Measurements from ENCODE around the gene SEMA3B. TPM values are rescaled to one million over a fixed set of nuclear protein-coding genes. Genes with fewer than 3 reads are reported as not detected.

Gene SEMA3B
- total and polyA plus RNA-seq, 2 of the 4 experiments (the other 2 are of a cell fraction): 4.3 to 29.3 TPM

- TF ChIP-seq, protein P1, sequence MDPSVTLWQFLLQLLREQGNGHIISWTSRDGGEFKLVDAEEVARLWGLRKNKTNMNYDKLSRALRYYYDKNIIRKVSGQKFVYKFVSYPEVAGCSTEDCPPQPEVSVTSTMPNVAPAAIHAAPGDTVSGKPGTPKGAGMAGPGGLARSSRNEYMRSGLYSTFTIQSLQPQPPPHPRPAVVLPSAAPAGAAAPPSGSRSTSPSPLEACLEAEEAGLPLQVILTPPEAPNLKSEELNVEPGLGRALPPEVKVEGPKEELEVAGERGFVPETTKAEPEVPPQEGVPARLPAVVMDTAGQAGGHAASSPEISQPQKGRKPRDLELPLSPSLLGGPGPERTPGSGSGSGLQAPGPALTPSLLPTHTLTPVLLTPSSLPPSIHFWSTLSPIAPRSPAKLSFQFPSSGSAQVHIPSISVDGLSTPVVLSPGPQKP (IDR thresholded peaks at IDR 0.05; ENCODE audit: borderline replicate concordance, low read depth, low read length): no peak
- TF ChIP-seq POLR2A (IDR thresholded peaks at IDR 0.05; ENCODE audit: low read depth, low read length) (no peak), SMC3 (IDR thresholded peaks at IDR 0.05; ENCODE audit: low read depth, low read length) (no peak), MAFK (IDR thresholded peaks at IDR 0.05; ENCODE audit: low read depth, low read length) (no peak), RCOR1 (IDR thresholded peaks at IDR 0.05; ENCODE audit: insufficient replicate concordance, low read length) (no peak), FOS (IDR thresholded peaks at IDR 0.05; ENCODE audit: low read depth, low read length) (no peak)
- TF ChIP-seq, protein P2, sequence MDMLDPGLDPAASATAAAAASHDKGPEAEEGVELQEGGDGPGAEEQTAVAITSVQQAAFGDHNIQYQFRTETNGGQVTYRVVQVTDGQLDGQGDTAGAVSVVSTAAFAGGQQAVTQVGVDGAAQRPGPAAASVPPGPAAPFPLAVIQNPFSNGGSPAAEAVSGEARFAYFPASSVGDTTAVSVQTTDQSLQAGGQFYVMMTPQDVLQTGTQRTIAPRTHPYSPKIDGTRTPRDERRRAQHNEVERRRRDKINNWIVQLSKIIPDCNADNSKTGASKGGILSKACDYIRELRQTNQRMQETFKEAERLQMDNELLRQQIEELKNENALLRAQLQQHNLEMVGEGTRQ (IDR thresholded peaks at IDR 0.05; ENCODE audit: low read depth, low read length): no peak
Observed at GRCh38 chr3:50299638-50299928, 30.6 kb downstream of the SEMA3B start (continued).
